Activated CD4-positive, alpha-beta T cell treated with anti-CD3 and anti-CD28 coated beads, Interleukin-10, Interleukin-2, amounts not matched to agents 100 ng/mL and 50 ng/mL, durations not matched to agents 16 hours and 8 hours (primary cell): ENCODE data around the gene FANCF.
"Not testable (repeated sequence)": the region's sequence is repeated elsewhere in the genome, so short reads cannot be mapped to it uniquely, and the experiment has no call there.

Experiments used
- DNase-seq: peaks from one replicate; pipeline ENCODE4 v3.0.0-alpha.2; 2020

Gene FANCF, protein sequence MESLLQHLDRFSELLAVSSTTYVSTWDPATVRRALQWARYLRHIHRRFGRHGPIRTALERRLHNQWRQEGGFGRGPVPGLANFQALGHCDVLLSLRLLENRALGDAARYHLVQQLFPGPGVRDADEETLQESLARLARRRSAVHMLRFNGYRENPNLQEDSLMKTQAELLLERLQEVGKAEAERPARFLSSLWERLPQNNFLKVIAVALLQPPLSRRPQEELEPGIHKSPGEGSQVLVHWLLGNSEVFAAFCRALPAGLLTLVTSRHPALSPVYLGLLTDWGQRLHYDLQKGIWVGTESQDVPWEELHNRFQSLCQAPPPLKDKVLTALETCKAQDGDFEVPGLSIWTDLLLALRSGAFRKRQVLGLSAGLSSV

DNA sequence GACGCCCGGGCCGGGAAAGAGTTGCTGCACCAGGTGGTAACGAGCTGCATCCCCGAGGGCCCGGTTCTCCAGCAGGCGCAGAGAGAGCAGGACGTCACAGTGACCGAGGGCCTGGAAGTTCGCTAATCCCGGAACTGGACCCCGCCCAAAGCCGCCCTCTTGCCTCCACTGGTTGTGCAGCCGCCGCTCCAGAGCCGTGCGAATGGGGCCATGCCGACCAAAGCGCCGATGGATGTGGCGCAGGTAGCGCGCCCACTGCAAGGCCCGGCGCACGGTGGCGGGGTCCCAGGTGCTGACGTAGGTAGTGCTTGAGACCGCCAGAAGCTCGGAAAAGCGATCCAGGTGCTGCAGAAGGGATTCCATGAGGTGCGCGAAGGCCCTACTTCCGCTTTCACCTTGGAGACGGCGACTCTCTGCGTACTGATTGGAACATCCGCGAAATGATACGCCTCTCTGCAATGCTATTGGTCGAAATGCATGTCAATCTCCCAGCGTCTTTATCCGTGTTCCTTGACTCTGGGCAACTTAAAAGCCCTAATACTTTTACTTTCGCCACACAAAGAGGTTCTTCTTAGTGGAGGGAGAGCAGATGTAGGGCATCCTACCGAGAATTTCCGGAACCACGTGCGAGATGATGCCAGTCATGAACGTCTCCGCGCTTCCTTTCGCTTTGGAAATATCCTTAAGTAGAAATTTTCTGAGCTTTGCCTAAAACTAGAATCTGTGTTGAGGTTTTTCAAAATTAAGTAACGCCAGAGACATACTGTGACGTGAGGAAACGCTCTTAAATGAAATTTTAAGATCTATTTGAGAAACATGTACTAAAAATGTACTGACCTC, at the start of gene FANCF:
TSS of gene FANCF (minus strand) at position 376 of the 840 bp plus-strand sequence. CDS start at position 363, 13 bp downstream.
- peak; percentile 97 for DNase-seq

DNA sequence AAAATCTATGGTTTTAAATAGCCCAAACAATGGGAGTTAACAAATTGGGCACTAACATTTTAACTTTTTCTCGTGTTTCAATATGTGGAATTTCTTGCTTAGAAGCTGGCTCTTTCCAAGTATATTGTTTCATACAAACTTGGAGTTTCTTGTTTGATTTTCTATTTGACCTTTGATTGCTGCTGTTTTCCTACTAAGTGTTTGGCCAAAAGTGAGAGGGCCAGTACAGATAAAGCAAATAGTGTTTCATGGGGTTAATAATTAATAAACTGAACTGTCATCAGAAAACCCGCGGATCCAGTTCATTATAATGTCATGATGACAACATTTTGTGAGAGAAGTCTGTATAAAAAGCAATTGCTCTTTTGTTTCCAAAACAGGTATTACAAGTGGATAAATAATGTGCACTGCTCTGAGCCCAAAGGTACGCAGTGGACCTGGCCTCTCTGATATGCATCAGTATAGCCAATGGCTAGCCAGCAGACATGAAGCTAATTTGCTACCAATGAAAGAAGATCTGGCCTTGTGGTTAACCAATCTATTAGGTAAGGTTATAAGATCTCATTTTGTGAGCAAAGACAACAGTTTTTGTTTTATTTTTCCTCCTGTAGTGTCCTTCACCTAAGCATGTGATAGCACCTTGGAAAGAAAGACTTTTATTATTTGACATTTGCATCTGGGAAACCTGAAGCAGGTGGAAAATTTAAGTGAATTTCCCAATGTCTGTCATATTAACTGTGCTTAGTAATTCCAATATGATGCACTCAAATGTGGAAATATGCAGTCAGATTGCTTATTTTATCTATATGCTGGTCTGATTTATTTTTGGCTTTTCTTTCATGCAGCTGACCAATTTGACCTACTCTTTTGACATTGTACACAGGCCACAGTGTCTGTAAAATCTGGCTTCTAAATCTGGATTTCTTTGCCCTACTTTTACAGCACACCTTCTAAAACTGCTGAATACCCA, 49.1 kb upstream of the FANCF start:
- no peak for DNase-seq

DNA sequence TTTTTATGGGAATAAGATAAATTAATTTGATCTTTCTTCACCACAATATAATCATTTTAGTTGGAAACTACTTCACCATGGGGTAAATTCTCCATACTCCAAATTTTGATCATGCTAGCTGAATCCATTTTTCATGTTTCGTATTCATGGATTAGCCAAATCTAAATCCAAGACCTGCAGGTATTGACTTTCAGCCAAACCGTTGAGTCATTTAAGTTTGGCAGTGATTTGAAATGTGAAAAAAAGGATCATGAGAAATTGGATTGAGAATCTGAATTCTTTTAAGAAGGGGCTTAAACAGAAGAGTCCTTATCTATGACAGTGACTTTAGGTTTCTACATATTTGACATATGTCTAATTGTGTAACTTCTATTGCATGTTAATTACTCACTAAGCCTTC, 46.1 kb upstream of the FANCF start:
- DNase-seq: no peak

DNA sequence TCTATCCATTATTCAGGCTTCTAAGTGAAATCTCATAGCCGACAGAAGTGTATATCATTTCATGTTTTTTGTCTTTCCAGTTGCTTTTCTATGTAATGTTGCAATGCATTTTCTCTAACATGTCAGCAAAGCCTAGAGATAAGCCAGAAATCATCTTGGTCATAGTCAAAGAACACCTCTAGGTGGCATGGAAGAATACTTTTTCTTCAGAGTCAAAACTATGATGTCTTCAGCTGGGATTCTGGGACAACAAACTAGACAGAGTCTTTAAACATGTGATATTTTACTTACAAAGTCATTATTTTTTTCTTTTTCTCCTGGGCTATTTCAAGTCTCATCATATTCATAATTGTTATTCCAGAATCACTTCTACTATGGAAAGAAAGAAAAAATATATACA, 45.2 kb upstream of the FANCF start:
- no peak for DNase-seq

DNA sequence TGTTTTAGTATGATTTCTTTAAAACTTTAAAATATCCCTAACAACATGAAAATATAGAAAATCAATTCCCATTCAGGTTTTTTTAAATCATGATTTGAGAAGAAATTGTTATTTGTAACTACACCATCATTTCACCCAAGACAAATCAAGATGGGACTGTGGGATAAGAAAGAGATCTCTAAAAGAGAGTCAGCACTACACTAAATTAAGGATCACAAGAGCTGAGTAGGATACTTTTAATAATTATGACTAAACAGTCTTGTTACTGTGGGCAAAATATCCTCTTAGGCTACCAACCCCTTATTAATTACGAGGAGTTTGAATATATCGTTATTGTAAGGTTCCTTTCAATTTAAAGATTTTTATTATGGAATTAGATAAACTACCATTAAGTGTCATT, 43.7 kb upstream of the FANCF start:
- no peak for DNase-seq

DNA sequence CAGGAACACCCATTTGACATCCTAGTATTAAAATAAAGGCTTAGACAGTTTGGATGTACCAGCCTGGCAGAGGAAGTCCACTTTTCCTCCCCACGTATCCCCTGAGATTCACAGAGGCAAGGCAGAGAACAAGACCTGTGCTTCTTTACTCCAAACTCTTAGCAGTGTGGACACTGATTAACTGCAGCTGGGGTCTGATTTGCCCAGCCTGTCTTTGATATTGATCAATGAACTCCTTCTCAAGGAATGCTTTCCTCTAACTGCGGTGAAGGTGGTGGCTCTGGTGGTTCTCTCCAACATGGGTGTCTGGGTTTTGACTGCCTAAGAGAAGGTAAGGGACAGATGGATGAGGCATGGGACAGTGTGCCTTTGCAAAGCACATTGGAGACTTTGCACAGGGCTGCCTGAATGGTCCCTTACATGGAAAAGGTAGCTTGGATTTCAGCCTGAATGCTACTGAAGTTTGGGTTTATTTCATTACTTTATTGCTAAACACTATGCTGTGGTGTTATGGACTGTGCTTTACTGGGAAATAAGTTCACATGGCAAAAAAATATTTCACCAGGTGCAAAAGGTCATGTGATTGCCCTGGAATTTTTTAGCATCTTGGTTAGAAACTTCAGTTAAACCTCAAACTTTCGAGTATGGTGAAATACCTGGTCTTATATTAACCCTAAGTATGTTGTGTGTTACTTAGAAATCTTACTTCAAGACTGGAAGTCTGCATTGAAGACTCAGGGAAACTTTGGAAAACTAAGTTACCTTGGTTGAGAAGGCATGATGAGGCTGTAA, 42.6 kb upstream of the FANCF start:
- DNase-seq: no peak

DNA sequence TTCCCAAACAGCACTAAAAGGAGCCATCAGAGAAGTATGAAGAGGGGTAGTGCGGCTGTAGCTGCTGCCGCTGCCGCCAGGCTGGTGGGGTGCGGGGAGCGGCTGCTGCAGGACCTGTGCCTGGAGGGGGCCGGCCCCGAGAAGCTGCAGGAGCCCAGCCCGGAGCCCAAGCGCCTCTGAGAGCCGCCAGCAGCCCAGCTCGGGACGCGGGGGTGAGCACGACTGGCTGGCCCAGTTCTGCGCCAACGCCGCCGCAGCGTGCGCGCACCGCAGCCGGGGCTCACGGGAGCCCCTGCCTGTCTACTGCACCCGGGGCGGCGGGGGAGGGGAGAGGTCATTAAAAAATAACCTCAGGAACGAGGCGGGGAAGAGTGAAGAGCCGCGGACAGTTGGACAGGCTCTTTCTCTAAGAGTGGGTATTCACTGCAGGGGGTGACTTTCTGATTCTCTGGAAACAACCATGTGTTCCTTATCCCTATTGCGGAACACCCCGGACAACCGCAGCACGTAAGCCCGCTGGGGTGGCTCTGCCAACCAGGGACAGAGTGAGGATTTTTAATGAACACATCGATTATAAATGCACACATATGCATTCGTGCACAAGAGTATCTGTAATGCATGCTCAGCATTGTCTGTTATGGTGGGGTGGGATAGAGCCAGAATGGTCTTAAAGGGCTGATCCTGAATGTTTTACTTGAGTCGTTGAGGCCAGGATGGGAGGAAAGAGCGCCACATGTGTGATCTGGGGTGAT, 41.2 kb upstream of the FANCF start:
- no peak for DNase-seq

DNA sequence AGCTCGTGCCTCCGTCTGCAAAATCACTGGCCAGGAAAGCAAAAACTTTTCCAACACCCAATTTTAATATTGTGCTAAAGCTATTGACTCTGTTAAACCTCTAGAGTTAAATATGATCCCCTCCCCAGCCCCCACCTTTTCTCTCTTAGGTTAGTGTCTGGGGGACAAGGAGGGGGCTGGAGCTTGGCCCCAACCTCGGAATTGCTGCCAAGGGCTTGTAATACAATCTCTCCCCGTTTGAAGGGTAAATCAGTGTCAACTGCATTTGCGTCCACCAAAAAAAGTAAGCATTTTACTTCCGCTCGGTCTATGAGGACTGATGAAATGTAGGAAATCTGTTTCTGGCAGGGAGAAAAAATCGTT, 40.7 kb upstream of the FANCF start, which contains the start of gene GAS2:
TSS of gene GAS2 (plus strand) at position 287 of the 363 bp plus-strand sequence. CDS start 8,259 bp downstream, outside the sequence.
- DNase-seq: no peak

DNA sequence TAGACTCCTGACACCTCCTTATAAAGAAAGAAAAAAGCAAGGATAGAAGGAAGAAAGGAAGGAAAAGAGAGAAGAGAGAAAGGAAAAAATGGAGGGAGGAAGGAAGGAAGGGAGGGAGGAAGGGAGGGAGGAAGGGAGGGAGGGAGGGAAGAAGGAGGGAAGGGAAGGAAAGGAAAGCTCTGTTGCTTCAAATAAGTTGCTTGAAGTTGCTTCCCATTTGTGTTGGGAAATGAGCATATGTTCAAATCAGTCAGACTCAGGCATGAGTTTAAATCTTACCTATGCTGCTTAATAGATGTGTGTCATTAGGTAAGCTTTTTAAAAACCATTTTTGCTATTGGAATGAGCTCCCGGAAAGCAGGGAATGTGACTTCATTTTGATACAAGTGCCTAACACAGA, 34.2 kb upstream of the FANCF start:
- DNase-seq: no peak

DNA sequence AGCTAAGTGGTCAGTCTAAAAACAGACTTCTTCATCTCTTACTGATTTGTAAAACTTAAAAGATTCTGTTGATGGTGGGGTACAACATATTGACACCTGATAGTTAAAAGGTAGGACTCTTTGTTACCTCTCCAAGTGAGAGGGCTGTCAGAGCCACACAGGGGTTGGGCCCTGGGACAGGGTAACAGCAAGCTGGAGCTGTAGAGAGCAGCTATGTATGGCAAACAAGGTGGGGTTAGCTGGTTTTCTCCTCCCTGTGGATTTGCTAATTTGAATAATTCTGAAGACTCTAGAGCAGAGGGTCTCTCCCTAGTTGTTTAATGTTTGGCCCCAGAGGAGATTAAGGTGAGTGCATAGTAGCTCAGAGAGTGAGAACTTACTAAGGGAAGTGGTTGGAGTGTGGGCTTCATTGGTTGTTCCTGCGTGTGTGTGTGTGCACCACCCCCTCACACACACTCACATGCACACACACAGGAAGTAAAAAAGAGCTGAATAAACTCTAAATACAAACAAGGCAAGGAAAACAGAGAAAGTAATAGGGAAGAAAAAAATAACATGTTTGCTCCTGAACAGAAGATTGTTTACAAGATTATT, 31.6 kb upstream of the FANCF start:
- no peak for DNase-seq

DNA sequence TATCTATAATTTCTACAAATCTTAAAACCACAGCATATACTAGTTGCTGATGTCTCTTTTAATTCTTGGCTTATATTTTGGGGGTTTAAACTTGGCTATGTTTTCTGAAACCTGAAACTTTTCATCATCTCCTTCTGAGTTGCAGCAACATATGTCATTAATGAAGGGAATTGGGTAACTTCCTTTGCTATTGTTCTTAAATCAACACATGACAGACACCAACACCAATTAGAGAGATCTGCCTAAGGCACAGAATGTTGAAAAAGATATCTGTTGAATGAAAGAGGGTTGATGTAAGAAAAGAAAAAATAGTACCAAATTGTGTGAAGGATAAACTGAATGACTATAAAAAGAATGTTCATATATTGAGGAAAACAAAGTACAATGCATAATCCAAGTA, 30.5 kb upstream of the FANCF start:
- DNase-seq: no peak

DNA sequence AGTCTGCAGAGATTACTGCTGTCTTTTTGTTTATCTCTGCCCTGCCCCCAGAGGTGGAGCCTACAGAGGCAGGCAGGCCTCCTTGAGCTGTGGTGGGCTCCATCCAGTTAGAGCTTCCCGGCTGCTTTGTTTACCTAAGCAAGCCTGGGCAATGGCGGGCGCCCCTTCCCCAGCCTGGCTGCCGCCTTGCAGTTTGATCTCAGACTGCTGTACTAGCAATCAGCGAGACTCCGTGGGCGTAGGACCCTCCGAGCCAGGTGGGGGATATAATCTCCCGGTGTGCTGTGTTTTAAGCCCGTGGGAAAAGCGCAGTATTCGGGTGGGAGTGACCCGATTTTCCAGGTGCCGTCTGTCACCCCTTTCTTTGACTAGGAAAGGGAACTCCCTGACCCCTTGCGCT, 26.7 kb upstream of the FANCF start:
- DNase-seq: not testable (repeated sequence)

DNA sequence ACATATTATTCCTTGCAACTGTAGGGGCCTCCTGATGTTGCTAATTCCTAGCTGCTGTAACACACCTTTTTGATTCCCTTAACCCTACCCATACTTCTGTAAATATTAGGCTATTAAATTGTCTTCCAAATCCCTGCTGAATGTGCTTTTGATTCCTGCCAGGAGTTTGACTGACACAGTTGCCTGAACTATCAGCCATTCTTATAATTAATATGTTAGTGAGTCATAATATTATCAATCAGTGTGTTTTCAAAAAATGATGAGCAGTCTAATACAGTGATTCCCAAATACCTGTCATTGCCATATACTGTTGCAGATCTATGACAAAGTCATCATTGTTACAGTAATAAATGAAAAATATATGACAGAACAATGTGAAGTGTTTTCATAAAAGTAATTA, 15.9 kb upstream of the FANCF start:
- DNase-seq: no peak

DNA sequence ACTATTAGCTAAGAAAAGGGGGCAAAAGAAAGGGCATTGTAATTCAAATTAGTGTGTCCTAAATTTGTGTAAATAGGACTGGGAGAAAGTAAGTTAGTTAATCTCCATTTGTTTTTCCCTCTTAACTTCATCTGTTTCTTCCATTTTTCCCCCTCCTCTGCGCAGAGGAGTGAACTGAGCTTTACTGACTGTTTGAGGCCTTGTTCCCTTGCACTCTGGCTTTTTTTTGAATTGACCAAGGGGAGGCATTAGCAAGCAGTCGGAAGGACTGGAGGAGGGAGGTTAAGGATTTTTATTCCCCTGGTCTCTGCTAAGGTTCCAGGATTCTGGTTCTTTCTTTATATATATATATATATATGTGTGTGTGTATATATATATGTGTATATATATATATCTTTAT, 15.2 kb upstream of the FANCF start:
- no peak for DNase-seq

DNA sequence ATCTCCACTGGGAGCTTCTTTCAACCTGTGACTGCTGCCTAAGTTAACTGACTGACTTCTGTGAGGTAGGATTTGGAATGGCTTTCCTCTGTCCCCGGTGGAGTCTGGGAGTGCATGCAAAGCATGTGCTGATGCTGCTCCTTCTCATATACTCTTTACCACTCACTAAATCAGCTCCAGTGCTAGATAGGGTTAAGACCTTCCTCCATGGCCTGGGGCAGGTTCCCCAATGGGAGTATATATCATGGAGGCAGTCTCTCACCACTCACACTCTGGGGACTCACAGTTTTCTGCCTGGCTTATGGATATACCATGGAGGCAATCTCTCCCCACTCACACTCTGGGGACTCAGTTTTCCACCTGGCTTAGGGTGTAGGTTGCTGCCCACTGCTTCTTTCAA, 10.1 kb upstream of the FANCF start:
- no peak for DNase-seq

DNA sequence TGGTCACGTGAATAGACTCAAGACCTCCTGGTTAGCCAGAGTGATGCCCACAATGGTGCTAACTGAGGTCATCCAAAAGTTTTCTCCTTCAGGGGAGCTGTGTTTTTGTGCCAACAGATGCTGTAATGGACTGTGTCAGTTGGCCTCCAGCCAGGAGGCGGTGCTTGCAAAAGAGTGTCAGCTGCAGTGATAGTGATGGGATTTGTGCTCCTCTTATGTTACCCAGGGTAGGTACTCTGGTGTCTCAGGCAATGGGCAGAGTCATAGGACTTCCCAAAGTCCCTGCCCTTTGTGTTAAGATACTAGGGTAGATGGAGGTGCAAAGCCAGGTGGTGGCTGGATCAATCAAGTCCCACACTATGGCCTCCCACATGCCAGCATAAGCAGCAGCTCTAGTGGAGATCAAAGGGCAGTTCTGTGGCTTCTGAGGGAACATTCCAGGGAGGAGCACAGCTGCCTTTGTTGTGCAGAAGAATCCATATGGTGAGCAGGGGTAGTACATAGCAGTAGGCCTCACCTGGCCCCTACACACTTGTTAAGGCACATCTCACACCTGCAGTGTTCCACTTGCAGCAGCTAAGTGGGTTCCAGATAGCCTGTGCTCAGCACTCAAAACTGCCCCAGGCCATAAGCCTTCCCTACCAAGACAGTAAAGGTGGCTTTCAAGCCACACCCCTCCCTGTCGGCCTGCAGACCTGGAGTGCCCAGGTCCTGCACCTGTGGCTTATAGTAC, 9.4 kb upstream of the FANCF start:
- no peak for DNase-seq

DNA sequence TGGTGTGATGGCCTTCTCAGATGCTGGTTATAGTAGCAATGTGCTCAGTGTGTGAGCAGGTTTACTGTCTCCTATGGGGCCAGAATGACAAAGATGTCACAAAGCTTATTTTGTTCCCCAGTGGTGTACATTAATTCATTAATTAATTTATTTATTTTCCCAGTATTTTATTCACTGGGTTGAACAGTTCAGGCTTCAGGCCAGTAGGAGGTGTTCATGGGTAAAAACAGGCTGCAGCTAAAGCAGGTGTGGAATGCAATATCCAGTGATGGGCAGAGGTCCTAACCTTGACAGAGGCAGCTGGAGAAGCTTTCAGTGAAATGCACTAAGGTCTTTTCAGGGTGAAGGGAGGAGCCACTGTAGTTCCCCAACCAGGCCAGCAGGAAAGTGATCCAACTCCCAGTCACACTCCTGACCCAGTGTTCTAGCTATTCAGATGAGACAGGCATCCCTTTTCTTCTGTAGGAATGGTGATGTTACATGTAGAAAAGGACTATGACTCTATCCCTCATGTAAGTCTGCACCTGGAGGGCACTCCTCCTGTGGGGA, 7.8 kb upstream of the FANCF start:
- DNase-seq: no peak

DNA sequence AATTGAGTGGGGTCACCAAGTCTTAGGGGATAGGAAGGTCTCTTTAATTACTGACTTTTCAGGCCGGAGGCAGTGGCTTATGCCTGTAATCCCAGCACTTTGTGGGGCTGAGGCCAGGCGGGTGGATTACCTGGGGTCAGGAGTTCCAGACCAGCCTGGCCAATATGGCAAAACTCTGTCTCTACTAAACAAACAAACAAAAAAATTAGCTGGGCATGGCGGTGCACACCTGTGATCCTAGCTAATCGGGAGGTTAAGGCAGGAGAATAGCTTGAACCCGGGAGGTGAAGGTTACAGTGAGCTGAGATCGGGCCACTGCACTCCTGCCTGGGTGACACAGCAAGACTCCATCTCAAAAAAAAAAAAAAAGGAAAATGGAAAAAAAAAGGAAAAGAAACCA, 1.8 kb upstream of the FANCF start:
- no peak for DNase-seq

DNA sequence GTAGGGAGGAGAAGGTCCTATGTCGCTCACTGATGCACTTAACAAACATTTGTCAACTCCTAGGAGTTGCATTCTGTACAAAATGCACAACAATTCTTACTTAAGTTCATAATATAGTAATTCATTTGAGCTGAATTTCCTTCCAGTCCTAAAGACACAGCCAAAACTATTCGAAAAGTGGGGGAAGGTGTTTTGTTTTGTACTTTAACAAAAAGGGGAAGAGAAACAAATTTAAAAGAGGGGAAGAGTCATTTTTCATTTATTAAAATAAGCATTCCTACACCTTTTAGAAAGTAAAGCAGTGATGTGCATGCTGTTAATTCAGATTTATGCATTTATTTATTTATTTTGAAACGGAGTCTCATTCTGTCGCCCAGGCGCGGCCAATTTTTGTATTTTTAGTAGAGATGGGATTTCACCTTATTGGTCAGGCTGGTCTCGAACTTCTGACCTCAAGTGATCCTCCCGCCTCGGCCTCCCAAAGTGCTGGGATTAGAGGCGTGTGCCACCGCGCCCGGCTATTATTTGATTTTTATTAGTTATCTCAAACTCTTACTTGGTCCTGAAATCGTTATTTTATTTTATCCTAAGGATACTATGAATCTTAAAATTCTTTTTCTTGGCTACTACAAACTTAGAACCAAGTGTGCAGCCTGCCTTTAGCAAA, 1.1 kb upstream of the FANCF start:
- no peak for DNase-seq
